NCI-H2196 (cell line): ENCODE measurements around the gene PDPR.
"Not testable (repeated sequence)": the region's sequence is repeated elsewhere in the genome, so short reads cannot be mapped to it uniquely, and the experiment has no call there.

Experiments
- DNase-seq: peaks from one replicate; lab custom pipeline; 2025; ENCODE audit not compliant: unreplicated experiment; lab: John Stamatoyannopoulos, UW

PDPR gene

DNA sequence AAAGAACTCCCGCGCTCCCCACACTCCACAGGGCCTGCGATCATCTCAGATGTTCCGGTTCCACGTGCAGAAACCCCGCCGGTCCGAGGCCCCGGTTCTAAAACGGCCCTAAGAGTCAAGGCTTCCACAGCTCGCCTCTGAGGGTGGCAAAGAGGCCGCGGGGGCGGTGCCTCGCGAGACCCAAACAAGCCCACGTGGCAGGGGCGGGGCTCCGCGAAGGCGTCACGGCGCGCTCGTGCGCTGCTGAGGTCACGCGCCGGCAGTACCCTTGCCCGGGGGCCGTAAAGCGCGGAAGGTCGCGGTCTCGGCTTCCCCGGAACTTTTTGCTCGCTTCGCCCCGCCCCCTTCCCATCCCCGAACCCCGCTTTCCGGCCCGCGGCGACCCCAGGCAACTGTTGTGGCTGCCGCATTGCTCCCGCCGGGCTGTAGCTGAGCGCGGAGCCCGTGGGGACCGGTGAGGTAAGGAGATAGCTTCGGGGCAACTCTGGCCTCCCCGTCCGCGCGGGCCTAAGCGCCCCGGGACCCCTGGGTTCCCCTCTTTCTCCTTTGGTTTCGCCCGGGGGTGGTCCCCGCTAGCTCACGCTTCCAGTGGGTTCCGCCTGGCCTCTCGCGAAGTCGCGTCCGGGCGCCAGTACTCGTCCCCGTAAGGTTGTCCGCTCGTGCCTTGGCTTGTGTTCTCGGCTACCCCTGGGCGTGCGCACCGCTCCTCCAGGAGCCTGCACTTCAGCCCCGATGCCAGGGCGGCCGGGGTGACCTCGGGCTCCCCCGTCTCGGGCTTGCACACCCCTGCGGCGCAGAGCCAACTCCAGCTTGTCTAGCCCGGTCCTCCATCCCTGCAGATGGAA lies at the start of gene PDPR:
Gene PDPR (plus strand): TSS at position 351 of the 845 bp plus-strand sequence. CDS start 6,161 bp downstream, outside the sequence.
- peak; percentile 74 for DNase-seq

DNA sequence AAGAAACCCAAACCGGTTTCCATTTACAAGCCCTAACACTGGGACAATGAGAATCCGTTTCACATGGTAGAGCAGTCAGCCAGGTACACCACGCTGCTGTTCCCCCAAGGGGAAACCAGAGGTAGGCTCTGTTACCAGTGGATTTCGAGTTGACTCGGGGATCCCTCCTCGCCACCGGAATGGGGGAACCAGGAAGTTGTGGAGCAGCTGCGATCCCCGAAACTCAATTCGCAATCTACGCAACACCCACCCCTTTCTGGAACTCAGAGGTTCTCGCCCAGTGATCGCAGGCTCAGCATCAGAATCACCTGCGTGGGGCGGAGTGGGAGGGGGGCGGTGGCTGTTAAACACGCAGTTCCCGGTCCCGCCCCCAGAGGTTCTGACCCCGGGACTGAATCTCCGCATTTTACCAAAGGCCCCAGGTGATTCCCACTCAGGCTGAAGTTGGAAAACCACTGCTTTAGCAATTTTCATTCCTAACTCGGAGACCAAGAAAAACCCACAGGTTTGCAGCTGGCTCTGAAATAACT lies 49.2 kb upstream of the PDPR start:
- not testable (repeated sequence) for DNase-seq

- not testable (repeated sequence) for DNase-seq
Observed at GRCh38 chr16:70065376-70065745, 48.8 kb upstream of the PDPR start.

DNA sequence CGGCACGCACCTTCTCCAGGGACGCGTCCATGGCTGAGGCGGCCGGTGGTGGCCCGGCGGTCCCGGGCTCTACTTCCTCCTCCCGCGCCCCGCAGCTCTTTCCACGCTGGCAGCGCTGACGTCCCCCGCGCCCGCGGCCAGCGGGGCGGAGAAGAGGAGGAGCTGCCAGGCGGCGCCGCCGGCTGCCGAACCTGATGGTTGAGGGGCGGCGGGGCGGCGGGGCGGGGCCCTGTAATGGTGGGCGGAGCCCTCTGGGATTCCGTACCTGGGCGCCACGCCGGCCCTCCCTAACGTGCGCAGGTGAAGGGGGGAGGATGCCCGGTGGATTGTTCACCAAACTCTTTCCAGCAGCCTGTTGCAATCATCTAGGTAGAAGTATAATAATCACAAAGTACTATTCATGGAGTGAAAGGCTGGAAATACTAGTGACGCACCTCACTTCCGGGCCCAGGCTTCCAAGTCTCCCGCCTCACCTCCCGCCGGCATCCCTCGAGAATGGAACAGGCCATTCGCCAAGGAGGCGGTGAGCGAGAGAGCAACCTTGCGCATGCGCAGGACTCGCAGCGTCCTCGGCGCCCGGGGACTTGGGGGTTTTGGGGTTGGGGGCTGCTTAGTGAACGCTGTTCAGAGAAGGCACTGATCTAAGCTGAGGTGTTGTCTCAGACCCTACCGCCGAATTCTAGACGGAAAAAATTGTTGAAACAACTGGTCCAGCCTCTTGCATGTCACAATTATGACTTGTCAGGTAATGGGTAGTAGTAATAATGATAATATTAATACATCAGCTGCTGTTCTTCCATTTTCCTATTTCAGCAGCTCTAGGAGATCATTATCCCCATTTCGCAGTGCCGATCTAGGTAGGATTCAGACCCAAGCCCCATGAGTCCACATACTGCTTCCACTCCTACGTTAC lies 48.1 kb upstream of the PDPR start:
- DNase-seq = peak; percentile 72

- DNase-seq = not testable (repeated sequence)
Observed at GRCh38 chr16:70066751-70067150, 47.4 kb upstream of the PDPR start.

GRCh38 chr16:70079081-70079480 lies 35.1 kb upstream of the PDPR start:
- not testable (repeated sequence) for DNase-seq

GRCh38 chr16:70081219-70081618 lies 32.9 kb upstream of the PDPR start:
- DNase-seq = not testable (repeated sequence)

DNA sequence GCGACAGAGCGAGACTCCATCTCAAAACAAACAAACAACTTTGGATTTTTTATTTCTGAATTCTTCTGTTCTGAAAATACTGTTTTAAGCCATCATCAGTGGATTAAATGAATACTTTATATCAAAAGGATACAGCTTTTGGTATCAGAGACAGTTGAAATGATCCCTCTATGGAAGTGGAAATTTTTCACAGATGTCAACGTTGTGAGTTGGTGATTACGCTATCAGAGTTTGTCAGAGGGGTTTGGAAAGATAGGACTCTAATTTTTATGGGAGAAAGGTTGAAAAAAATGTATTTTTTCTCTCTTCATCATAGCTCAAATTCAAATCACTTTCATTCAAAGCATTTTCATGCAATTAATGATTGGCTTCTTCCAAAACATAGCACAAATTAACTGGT lies 30.2 kb upstream of the PDPR start:
- DNase-seq = not testable (repeated sequence)

GRCh38 chr16:70088160-70088559 lies 26.0 kb upstream of the PDPR start:
- not testable (repeated sequence) for DNase-seq

DNA sequence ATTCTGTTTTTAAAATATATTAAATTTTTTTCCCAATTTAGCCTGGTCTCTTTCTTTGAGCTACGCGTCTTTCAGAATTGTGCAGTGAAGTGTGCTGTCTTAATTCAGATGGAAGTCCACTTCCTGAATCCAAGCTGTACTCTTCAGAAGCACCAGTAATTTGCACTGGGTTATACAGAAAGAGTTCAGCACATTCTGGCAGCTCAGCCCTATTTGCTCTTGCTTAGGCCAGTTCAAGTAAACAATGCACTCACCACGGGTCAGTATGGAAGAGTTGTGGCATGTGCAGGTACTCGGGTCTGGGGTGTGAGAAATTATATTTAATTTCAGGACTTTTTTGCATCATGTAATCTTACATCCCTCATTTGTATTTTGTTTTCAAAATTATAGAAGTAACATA lies 25.3 kb upstream of the PDPR start:
- DNase-seq = not testable (repeated sequence)

- not testable (repeated sequence) for DNase-seq
Observed at GRCh38 chr16:70089289-70089688, 24.8 kb upstream of the PDPR start.

DNA sequence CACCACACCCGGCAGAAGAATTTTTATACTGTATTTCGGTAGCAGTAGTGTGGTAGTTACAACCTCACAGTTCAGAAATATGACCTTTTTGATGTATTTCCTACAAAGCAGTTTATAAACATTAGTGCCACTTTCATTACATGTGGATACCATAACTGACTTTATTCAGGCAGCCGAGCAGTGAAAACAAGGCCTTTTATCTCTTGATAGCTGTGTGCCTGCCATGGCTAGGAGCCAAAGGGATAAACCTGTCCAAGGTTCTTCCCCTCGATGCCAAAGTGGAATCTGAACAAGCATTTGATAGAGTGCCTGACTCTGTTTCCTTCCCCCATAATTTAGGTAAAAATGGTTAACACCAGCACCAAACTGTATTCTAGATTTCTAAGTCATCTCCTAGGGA lies 23.0 kb upstream of the PDPR start:
- DNase-seq = not testable (repeated sequence)

GRCh38 chr16:70094096-70094495 lies 20.0 kb upstream of the PDPR start:
- DNase-seq = not testable (repeated sequence)

GRCh38 chr16:70109583-70110279 lies 4.4 kb upstream of the PDPR start:
- DNase-seq = not testable (repeated sequence)

- not testable (repeated sequence) for DNase-seq
Observed at GRCh38 chr16:70112162-70112561, 2.0 kb upstream of the PDPR start.

DNA sequence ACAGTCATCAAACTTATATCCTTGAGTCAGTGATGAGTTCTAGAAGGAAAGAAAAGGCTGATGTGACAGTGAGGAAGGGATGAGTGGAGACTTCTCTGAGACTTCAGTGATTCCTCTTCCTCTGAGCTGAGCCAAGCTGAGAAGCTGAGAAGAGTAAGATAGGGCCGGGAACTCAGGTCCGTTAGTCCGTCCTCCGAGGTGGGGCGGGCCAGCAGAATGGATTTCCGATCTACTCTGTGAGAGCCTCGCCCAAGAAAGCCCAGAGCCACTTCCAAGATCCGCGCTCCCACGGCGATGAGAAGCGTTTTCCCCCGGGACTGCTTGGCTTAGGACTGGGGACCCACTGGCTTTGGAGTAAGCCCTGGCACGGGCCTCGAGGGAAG lies 542 bp upstream of the PDPR start:
- DNase-seq = not testable (repeated sequence)

DNA sequence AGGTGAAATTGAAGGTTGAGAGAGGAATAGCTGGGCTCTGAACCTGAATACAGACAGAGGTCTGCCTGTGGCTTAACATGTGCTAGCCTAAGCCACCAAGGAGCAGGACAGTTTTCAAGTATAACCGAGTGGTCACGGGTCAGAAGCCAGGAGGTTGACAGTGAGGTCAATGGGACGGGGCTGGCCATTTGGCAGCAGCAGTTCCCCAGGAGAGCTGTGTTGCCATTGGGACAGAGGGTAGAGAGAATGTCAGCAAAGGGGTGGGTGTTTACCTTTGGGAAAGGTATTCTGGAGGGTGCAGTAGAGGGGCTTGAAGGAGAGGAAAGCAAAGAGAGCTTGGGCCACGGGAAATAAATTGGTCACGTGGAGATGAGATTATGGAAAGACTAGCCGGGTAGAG lies 4.2 kb downstream of the PDPR start:
- not testable (repeated sequence) for DNase-seq

GRCh38 chr16:70118776-70119175 lies 4.6 kb downstream of the PDPR start:
- DNase-seq = not testable (repeated sequence)

GRCh38 chr16:70120398-70120797 lies 6.3 kb downstream of the PDPR start:
- not testable (repeated sequence) for DNase-seq

DNA sequence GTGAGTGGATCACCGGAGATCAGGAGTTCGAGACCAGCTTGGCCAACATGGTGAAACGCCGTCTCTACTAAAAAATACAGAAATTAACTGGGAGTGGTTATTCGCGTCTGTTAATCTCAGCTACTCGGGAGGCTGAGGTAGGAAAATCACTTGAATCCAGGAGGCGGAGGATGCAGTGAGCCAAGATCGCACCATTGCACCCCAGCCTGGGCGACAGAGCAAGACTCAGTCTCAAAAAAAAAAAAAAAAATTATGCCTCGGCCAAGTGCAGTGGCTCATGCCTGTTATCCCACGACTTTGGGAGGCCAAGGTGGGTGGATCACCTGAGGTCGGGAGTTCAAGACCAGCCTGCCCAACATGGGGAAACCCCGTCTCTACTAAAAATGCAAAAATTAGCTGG lies 9.7 kb downstream of the PDPR start:
- not testable (repeated sequence) for DNase-seq

GRCh38 chr16:70126226-70126625 lies 12.1 kb downstream of the PDPR start:
- not testable (repeated sequence) for DNase-seq
